Nephron progenitor cell (in vitro differentiated cells): ENCODE results near the gene PYGL.
"Not testable (repeated sequence)": the region's sequence is repeated elsewhere in the genome, so short reads cannot be mapped to it uniquely, and the experiment has no call there.

ENCODE experiments used
- DNase-seq: peaks from one replicate; pipeline ENCODE4 v3.0.0; 2021
- H3K27ac Mint-ChIP-seq: 2 replicates; pipeline ENCODE4 v1.8.0; 2021; ENCODE audit warnings: mild to moderate bottlenecking, moderate library complexity, mixed read lengths
- H3K27me3 Mint-ChIP-seq: 2 replicates; pipeline ENCODE4 v1.8.0; 2021; ENCODE audit warnings: mild to moderate bottlenecking, low read depth, mixed read lengths; ENCODE audit not compliant: poor library complexity
- H3K36me3 Mint-ChIP-seq: 2 replicates; pipeline ENCODE4 v1.8.0; 2021; ENCODE audit warnings: low read depth, mixed read lengths
- H3K4me1 Mint-ChIP-seq: 2 replicates; pipeline ENCODE4 v1.8.0; 2021; ENCODE audit warnings: mixed read lengths
- H3K4me3 Mint-ChIP-seq: 2 replicates; pipeline ENCODE4 v1.8.0; 2021; ENCODE audit warnings: mild to moderate bottlenecking, moderate library complexity, mixed read lengths
- H3K9me3 Mint-ChIP-seq: 2 replicates; pipeline ENCODE4 v1.8.0; 2021; ENCODE audit warnings: mild to moderate bottlenecking, moderate library complexity, mixed read lengths
- CTCF ChIP-seq: fragments of 200-600 bp; sonication (generic); IDR thresholded peaks from 2 replicates; pipeline ENCODE4 v1.5.0; 2021; ENCODE audit warnings: antibody characterized with exemption

PYGL gene

GRCh38 chr14:50961605-50962221, 17.4 kb upstream of the PYGL start:
- no peak overlapping the region for H3K4me3 Mint-ChIP-seq
- H3K27ac Mint-ChIP-seq = no peak overlapping the region
- H3K27me3 Mint-ChIP-seq = peaks cover 2% of the 10 kb centered on the region
- no peak for TF ChIP-seq CTCF
- H3K36me3 Mint-ChIP-seq = no peaks in the 10 kb centered on the region
- H3K4me1 Mint-ChIP-seq = peaks cover 6% of the 10 kb centered on the region
- DNase-seq = no peak
- H3K9me3 Mint-ChIP-seq = no peaks in the 10 kb centered on the region

- Mint-ChIP-seq H3K36me3 (no peaks in the 10 kb centered on the region), H3K27ac (no peak overlapping the region), H3K4me3 (no peak overlapping the region), H3K9me3 (no peaks in the 10 kb centered on the region), H3K27me3 (no peaks in the 10 kb centered on the region), H3K4me1 (peaks cover 6% of the 10 kb centered on the region)
- DNase-seq = no peak
- TF ChIP-seq CTCF = no peak
These were observed 13.0 kb upstream of the PYGL start for GRCh38 chr14:50957296-50957695.

GRCh38 chr14:50956421-50956820, 12.1 kb upstream of the PYGL start:
- H3K4me1 Mint-ChIP-seq, H3K27me3 Mint-ChIP-seq, H3K27ac Mint-ChIP-seq, H3K9me3 Mint-ChIP-seq, H3K4me3 Mint-ChIP-seq, DNase-seq, H3K36me3 Mint-ChIP-seq: not testable (repeated sequence)

GRCh38 chr14:50955373-50956043, 11.2 kb upstream of the PYGL start:
- H3K27me3 Mint-ChIP-seq = peaks cover 3% of the 10 kb centered on the region
- H3K27ac Mint-ChIP-seq = no peak overlapping the region
- no peaks in the 10 kb centered on the region for H3K9me3 Mint-ChIP-seq
- DNase-seq = peak; percentile 18
- TF ChIP-seq CTCF = no peak
- H3K4me3 Mint-ChIP-seq = no peak overlapping the region
- H3K36me3 Mint-ChIP-seq = no peaks in the 10 kb centered on the region
- H3K4me1 Mint-ChIP-seq = peaks cover 5% of the 10 kb centered on the region

GRCh38 chr14:50954811-50955372, 10.6 kb upstream of the PYGL start:
- H3K9me3 Mint-ChIP-seq = no peaks in the 10 kb centered on the region
- no peak for DNase-seq
- peaks cover 3% of the 10 kb centered on the region for H3K27me3 Mint-ChIP-seq
- peaks cover 5% of the 10 kb centered on the region for H3K4me1 Mint-ChIP-seq
- no peak overlapping the region for H3K4me3 Mint-ChIP-seq
- peak; percentile 52 for TF ChIP-seq CTCF
- H3K36me3 Mint-ChIP-seq = no peaks in the 10 kb centered on the region
- no peak overlapping the region for H3K27ac Mint-ChIP-seq

GRCh38 chr14:50953502-50953901, 9.2 kb upstream of the PYGL start:
- H3K9me3 Mint-ChIP-seq = peaks cover 6% of the 10 kb centered on the region
- no peaks in the 10 kb centered on the region for H3K36me3 Mint-ChIP-seq

More at GRCh38 chr14:50953502-50953901, 9.2 kb upstream of the PYGL start:
- Mint-ChIP-seq H3K27me3 (peaks cover 3% of the 10 kb centered on the region), H3K27ac (no peak overlapping the region), H3K4me1 (peaks cover 5% of the 10 kb centered on the region), H3K4me3 (no peak overlapping the region)
- no peak for DNase-seq
- TF ChIP-seq CTCF = no peak
